Testis (tissue), 3 donors: ENCODE data around the gene CLDN11. TPM values are rescaled to one million over a fixed set of nuclear protein-coding genes. Genes with fewer than 3 reads are reported as not detected.

Source experiments
- DNase-seq: peaks from one replicate; pipeline ENCODE4 v3.0.0-alpha.2; 2019
- H3K27ac ChIP-seq, 2 donors: fragments of 200-600 bp; sonication (generic); one replicate each; pipeline ENCODE4 v1.5.1; 2019
- H3K27me3 ChIP-seq: fragments of 200-600 bp; sonication (generic); one replicate; pipeline ENCODE4 v1.5.1; 2019
- H3K36me3 ChIP-seq: fragments of 200-600 bp; sonication (generic); one replicate; pipeline ENCODE4 v1.5.1; 2017; ENCODE audit warnings: low read depth; ENCODE audit errors: missing control alignments
- H3K4me1 ChIP-seq: fragments of 200-600 bp; sonication (generic); one replicate; pipeline ENCODE4 v1.5.1; 2019
- H3K4me3 ChIP-seq, 2 donors: fragments of 200-600 bp; sonication (generic); one replicate each; pipeline ENCODE4 v1.5.1; 2017 to 2019
- H3K9me3 ChIP-seq: fragments of 200-600 bp; sonication (generic); one replicate; pipeline ENCODE4 v1.5.1; 2017
- CTCF ChIP-seq, 3 experiments: fragments of 450-650 bp in 2 of 3; fragments of 200-600 bp in 1 of 3; sonication (generic) in 1 of 3; IDR thresholded peaks; one replicate each; pipeline ENCODE4 v1.5.1; 2016 to 2019; ENCODE audit warnings: antibody characterized with exemption in 3 of 3, mild to moderate bottlenecking in 2 of 3, moderate library complexity in 1 of 3
- POLR2A ChIP-seq: fragments of 450-650 bp; IDR thresholded peaks from one replicate; pipeline ENCODE4 v1.6.1; 2017; ENCODE audit warnings: antibody characterized with exemption, mild to moderate bottlenecking, moderate library complexity
- WGBS, 2 donors: methylation state at CpG; one replicate each; pipeline ENCODE4 v1.1.5; 2018; 5-methylcytosine and 5-hydroxymethylcytosine counted together
- intact Hi-C: fragments of 100-400 bp; cut with DNase I; formaldehyde crosslinking; loops from one replicate; pipeline ENCODE4 v1.15.1; 2023; ENCODE audit warnings: low total_unique reads
- polyA plus RNA-seq: library from polyadenylated mRNA; stranded (reverse); fragments of 350-450 nt; fragmentation: Illumina TruSeq; extraction: RNeasy Lipid Tissue Mini Kit (QIAGEN cat#74804); gene quantifications from one replicate; pipeline ENCODE4 v1.2.3, GENCODE V29; 2014; ENCODE audit warnings: low read depth, low replicate concordance; ENCODE audit not compliant: insufficient read depth
- total RNA-seq, 2 donors: library from RNA; depleted of rRNA; stranded (reverse); fragments of >200 nt; gene quantifications; one replicate each; pipeline ENCODE4 v1.2.3, GENCODE V29; 2016

The CLDN11 gene
- total and polyA plus RNA-seq, 3 donors from 2014 or later, result 378 to 1,538 (median 1,237) TPM

GRCh38 chr3:170386468-170386867 is 32.2 kb upstream of the CLDN11 start:
- intact Hi-C loops, result no loop called here
- TF ChIP-seq CTCF (IDR thresholded peaks at IDR 0.05) (no peak), POLR2A (no peak)
- no peak overlapping the region for H3K4me3 ChIP-seq
- no peaks in the 10 kb centered on the region for H3K27me3 ChIP-seq
- H3K27ac ChIP-seq, result no peak overlapping the region
- no peaks in the 10 kb centered on the region for H3K36me3 ChIP-seq
- H3K9me3 ChIP-seq, result no peaks in the 10 kb centered on the region
- 83 to 92% methylated on average over 3 of the region's 3 CpGs for WGBS, 2 donors
- DNase-seq, result no peak
- H3K4me1 ChIP-seq, result no peaks in the 10 kb centered on the region

- H3K27ac ChIP-seq, result no peak overlapping the region
- no peak overlapping the region for H3K4me3 ChIP-seq
- H3K27me3 ChIP-seq, result no peaks in the 10 kb centered on the region
- H3K9me3 ChIP-seq, result no peaks in the 10 kb centered on the region
- no peaks in the 10 kb centered on the region for H3K4me1 ChIP-seq
- intact Hi-C loops, result no loop called here
- no peaks in the 10 kb centered on the region for H3K36me3 ChIP-seq
- TF ChIP-seq CTCF (IDR thresholded peaks at IDR 0.05) (no peak), POLR2A (no peak)
- DNase-seq, result no peak
Measured at GRCh38 chr3:170387950-170388349, 30.7 kb upstream of the CLDN11 start.

- TF ChIP-seq POLR2A (no peak), CTCF (IDR thresholded peaks at IDR 0.05) (no peak)
- DNase-seq, result no peak
- H3K36me3 ChIP-seq, result no peaks in the 10 kb centered on the region
- no peak overlapping the region for H3K27ac ChIP-seq
- WGBS, 2 donors, result 89 to 90% methylated on average over 4 of the region's 4 CpGs
- intact Hi-C loops, result no loop called here
- no peaks in the 10 kb centered on the region for H3K9me3 ChIP-seq
- H3K4me1 ChIP-seq, result no peaks in the 10 kb centered on the region
- no peaks in the 10 kb centered on the region for H3K27me3 ChIP-seq
- no peak overlapping the region for H3K4me3 ChIP-seq
Measured at GRCh38 chr3:170391108-170391507, 27.6 kb upstream of the CLDN11 start.

GRCh38 chr3:170397685-170398084 is 21.0 kb upstream of the CLDN11 start:
- DNase-seq, result no peak
- Histone ChIP-seq H3K36me3 (no peaks in the 10 kb centered on the region), H3K27ac (no peak overlapping the region), H3K27me3 (no peaks in the 10 kb centered on the region), H3K4me3 (no peak overlapping the region), H3K9me3 (no peaks in the 10 kb centered on the region), H3K4me1 (no peaks in the 10 kb centered on the region)
- 87 to 89% methylated on average over 6 of the region's 6 CpGs for WGBS, 2 donors
- intact Hi-C loops, result no loop called here
- no peak for TF ChIP-seq POLR2A
- no peak for TF ChIP-seq CTCF (IDR thresholded peaks at IDR 0.05)

- intact Hi-C loops, result no loop called here
- Histone ChIP-seq H3K27me3 (no peaks in the 10 kb centered on the region), H3K36me3 (no peaks in the 10 kb centered on the region), H3K4me3 (no peak overlapping the region), H3K4me1 (no peaks in the 10 kb centered on the region), H3K27ac (no peak overlapping the region), H3K9me3 (no peaks in the 10 kb centered on the region)
- no peak for DNase-seq
- no peak for TF ChIP-seq CTCF (IDR thresholded peaks at IDR 0.05)
- no peak for TF ChIP-seq POLR2A
Measured at GRCh38 chr3:170405101-170405500, 13.6 kb upstream of the CLDN11 start.
